Measurements from ENCODE around the gene ABHD2.

GRCh38 chr15:89090791-89091626 lies 2.8 kb downstream of the ABHD2 start:
- no peak for TF ChIP-seq HNRNPH1 (optimal IDR thresholded peaks at IDR 0.05; ENCODE audit: low read depth, low read length)
- TF ChIP-seq BRF1 (IDR thresholded peaks at IDR 0.05; ENCODE audit: borderline replicate concordance, extremely low read depth, insufficient read length), result no peak
- TF ChIP-seq ZNF146 (CRISPR knock-in tag; IDR thresholded peaks at IDR 0.05; ENCODE audit: unreplicated experiment), result no peak
- no peak for TF ChIP-seq ZBTB33 (CRISPR knock-in tag; IDR thresholded peaks at IDR 0.05)
- TF ChIP-seq CTCF (IDR thresholded peaks at IDR 0.05 in 2 of 3, conservative IDR thresholded peaks at IDR 0.05 in 1 of 3; ENCODE audit: insufficient read depth in 2 of 3, low read depth in 1 of 3, low read length in 3 of 3), result peak in 1 of 3 experiments; percentile 20; a peak in 2 of 6 replicates
- no peak for TF ChIP-seq TBP (optimal IDR thresholded peaks at IDR 0.05; ENCODE audit: low read depth, low read length)
- no peak for TF ChIP-seq TFAM (CRISPR knock-in tag; conservative IDR thresholded peaks at IDR 0.05)
